IPS-NIHi7 (cell line): ENCODE results near the gene ROCK1.

Source experiments
- DNase-seq: peaks from one replicate; pipeline ENCODE4 v3.0.0; 2012; ENCODE audit warnings: mixed read lengths; ENCODE audit errors: extremely low spot score

The ROCK1 gene

DNA sequence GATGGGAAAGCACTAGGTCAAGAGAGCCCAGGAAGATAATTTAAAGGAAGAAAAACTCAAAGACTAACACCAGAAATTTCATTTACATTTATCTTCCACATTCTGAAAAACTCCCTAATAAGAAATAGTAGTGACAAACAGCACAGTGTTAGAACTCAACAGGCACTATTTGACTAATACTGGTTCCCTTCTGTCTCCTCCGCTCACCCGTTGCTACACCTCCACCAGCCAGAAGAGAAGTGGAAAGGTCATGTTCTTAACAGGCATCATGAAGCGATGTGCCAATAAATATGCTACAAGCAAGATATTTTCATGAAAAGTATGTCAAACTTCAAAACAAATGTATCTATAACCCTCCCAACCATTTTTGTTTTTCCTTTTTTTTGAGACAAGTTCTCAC, 5.7 kb downstream of the ROCK1 start:
- no peak for DNase-seq

DNA sequence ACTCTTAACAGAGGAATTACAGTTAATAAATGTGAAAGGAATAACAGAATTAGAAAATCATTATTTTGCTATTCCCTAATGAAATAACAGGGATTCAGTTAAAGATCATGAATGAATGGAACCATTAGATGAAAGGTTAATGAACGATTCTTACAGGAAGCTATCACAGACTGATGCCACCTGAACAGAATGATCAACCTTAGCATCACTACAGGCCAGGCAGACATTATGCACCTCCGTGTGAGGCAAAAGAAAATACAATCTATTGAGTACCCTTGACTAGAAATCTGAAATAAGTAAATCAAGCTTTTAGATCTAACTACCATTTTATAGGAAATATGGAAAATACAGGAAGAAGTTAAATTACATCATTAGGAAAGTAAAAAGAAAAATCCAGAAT, 10.4 kb downstream of the ROCK1 start:
- no peak for DNase-seq

DNA sequence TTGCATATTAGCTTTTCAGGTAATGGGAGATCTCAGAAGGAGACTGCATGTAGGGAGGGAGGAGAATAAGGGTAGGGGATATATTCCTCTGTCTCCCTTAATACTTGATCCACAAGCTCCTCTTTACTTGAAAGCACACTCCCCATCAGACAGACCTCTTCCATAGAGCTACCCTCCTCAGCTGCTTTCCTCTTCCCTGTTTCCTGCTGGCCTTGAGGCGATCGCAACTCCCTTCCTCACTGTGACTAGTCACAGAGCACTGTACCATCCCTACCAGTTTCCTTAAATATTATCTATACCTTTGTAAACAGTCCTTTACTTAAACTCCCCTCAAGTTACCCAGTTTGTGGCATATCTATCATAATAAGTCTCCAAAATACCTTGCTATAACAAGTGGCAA, 10.9 kb downstream of the ROCK1 start:
- no peak for DNase-seq

DNA sequence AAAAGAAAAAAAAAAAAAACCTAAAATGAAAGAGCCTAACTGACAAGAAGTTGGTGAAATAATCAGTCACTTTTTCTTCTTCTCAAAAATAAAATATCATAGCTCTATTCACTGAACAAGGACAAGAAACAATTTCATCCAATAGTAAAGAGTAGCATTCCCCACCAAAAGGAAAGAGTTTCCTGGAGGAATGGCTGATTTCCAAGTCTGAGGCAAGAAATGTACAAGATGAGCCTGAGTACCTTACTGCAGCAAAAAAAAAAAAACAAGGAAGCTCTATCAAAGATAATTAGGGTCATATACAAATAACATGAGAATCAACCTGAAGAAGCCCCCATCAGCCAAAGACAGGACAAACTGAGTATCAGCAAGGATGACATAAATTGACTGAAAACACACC, 11.5 kb downstream of the ROCK1 start:
- DNase-seq, result no peak

DNA sequence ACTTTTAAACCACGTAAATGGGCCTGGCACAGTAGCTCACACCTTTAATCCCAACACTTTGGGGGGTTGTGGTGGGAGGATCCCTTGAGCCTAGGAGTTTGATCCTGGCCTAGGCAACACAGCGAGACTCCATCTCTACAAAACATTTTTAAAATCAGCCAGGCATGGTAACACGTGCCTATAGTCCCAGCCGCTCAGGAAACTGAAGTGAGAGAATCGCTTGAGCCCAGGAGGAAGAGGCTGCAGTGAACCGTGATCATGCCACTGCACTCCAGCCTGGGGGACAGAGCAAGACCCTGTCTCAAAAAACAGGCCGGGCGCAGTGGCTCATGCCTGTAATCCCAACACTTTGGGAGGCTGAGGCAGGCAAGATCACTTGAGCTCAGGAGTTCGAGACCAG, 12.2 kb downstream of the ROCK1 start:
- DNase-seq, result no peak

DNA sequence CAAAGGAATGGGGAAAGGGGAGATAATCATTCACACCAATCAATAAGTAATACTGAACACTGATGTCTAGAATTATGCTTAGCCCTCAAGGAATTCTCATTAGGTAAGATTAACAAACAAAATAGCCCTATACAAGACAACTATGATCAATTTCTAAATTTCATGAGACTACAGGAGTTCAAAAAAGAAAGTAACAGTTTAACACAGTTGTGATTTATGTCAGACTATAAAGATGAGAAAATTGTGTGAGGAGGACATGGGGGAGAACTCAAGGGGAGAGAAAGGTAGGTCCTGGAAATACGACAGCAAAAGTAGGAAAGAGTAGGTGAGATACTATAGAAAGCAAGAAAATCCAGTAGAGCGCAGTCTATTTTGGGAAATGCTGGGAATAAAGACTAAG, 14.9 kb downstream of the ROCK1 start:
- DNase-seq, result no peak

DNA sequence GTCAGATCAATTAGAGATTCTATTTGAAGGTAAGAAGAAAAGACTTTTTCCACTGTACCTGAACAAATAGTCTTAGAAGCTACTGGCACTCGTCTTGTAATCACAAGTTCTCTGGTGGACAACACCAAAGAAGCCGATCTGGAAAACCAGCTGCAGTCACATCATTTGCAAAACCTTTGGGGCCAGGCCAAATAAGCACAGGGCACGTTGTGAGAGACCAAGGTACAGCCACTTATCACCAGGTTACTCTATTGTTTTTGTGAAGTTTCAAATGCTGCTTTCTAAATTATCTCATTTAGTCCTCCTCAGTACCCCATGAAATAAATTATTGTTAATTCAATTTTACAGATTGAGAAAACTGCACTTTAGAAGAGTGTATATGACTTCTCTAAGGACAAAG, 18.5 kb downstream of the ROCK1 start:
- DNase-seq, result no peak

DNA sequence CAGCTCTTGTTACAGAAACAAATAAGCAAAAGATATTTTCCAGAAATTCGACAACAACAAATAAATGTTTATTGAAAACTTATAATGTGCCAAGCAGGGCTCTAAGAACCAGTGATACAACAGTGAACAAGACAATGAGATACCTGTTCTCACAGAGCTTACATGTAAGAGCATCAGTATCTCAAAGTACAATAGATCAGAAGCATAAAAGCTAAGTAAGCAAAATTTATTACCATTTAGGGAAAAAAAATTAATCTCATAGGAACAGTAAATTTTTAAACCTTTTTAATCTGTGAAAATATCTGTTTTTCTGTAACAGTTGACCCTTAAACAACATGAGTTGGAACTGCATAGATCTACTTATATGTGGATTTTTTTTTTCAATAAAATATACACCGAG, 20.9 kb downstream of the ROCK1 start:
- no peak for DNase-seq

DNA sequence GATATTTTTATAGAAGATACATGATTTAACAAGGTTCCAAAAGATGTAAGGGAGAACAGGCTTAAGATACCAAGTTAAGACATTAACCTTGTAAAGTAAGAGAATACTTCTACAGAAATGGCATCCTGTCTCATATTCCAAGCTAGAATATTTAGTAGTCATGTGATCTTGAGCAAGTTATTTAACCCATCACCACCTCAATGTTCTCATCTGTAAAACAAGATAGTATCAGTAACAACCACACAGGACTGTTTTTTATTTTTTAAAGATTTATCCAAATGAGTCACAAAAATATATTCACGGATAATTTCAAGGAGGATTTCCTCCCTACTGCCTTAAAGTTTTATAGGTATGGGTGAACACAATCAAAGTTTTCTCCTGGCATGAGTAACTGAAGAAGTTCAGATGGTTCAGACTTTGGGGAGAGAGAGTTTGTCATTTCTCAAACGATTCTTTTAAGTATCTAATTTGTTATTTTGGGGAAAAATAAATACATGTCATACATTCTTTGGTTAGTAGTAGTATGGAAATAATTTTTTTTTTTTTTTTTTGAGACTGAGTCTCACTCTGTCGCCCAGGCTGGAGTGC, 25.9 kb downstream of the ROCK1 start:
- DNase-seq, result no peak

DNA sequence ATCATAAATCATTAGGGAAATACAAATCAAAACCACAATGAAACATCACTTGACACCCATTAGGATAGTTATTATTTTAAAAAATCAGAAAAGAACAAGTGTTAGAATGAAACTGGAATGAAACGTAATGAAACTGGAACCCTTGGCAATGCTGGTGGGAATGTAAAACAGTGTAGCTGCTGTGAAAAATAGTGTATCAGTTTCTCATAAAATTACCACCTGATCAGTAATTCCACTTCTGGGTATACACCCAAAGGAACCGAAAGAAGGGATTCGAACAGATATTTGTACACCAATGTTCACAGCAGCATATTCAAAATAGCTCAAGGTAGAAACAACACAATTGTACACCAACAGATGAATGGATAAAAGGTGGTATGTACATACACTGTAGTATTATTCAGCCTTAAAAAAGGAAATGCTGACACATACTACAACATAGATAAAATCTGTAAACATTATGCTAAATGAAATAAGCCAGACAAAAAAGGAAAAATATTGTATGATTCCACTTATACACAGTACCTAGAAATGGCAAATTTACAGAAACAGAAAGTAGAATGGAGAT, 27.0 kb downstream of the ROCK1 start:
- DNase-seq, result no peak

DNA sequence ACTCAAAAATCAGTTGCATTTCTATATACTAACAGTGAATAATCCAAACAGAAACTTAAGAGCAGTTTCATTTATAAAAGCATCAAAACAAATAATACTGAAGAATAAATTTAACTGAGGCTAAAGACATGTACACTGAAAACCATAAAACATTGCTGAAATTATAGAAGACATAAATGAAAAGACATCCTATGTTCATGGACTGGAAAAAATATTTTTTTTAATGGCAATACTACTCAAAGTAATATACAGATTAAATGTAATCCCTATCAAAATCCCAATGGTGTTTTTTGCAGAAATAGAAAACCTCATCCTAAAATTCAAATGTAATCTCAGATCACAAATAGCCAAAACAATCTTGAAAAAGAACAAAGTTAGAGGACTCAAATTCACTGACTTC, 28.6 kb downstream of the ROCK1 start:
- DNase-seq, result no peak

DNA sequence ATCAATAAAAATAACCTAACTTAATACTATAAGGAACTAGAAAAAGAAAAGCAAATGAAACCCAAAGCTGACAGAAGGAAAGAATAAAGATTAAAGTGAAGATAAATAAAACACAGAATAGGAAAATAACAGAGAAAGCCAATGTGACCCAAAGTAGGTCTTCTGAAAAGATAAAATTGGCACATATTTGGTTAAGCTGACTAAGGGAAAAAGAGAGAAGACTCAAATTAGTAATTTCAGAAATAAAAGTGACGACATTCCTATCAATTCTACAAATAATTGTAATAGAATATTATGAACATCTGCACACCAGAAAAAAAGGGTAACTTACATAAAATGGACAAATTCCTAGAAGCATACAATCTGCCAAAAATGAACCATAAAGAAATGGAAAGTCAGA, 30.2 kb downstream of the ROCK1 start:
- DNase-seq, result no peak

DNA sequence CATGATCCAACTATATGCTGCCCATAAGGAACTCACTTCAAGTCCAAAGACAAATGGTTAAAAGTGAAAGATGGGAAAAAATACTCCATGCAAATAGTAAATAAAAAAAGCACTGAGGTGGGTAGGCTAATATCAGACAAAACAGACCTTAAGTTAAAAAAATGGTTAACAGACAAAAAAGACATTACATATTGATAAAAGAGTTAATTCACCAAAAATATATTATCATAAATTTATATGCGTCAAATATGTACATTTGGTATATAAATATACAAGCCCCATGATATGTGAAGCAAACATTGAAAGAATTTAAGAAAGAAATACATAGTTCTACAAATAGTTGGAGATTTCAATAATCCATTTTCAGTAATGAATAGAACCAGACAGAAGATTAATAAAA, 31.0 kb downstream of the ROCK1 start:
- DNase-seq, result no peak

DNA sequence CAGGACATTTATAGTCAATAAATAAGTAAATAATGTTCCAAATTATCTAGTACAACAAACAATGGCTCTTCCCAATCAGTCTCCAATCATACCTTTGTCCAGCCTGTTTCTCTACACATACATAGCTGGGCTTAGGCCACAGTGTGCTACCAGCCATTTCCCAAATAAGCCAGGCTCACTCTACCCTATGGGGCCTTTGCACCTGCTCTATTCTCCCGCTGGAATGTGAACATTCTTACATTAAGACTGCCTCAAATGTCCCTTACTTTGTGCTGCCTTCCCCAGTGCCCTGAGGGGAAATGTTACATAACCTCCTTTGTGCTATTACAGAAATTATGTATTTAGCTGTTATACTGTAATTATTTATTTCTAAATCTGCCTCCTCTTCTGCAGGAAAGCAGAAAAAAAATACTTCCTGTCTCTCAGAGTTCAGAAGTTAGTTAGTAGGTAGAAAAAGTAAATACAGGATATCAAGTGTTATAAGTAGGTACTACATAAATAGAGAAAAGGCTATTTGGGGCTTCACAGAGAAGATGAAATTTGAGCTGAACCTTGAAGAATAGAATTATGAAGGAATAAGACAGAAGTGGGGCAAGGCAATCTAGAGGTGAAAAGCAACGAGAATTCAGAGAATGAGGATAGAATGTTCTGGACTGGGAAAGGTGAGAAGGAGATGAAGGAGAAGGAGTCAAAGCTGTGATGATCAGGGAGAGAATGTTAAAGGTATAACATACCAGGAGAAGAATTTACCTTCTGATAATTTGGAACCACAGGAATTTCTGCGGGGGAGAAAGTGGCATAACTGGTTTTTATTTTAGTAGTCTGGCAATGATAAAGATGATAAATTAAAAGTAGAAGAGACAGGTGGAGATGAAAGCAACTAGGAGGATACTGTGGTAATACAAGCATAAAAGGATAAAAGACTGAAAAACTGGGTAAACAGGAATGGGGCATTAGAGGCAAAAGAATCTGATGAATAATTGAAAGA, 37.0 kb downstream of the ROCK1 start:
- DNase-seq, result no peak

DNA sequence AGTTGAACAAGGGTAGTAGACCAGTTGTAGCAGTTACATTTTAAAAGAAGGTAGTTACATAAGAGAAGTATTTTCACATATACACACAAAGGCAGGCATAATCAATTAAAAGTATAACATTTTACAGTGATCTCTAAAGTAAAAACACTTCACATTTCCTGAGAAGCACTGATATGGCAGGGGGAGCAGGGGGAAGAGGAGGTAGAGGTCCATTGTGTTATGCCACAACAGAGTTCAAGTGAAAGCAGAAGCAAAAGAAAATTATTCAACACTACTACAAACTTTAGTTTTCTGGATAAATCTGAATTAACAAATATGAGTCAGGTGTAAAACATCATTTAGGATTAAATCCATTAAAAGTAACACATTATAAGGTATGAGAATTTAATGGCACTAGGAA, 38.4 kb downstream of the ROCK1 start:
- DNase-seq, result no peak

DNA sequence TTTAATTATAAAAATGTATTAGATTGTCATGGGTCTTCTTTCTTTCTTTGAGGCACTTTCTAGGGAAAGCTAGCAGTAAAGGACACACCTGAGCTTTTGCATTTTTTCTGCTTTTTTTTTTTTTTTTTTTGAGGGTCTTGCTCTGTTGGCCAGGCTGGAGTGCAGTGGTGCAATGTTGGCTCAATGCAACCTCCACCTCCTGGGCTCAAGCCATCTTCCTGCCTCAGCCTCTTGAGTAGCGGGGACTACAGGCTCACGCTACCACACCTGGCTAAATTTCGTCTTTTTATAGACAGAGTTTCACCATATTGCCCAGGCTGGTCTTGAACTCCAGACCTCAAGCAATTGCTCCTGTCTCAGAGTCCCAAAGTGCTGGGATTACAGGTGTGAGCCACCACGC, 40.5 kb downstream of the ROCK1 start:
- no peak for DNase-seq

DNA sequence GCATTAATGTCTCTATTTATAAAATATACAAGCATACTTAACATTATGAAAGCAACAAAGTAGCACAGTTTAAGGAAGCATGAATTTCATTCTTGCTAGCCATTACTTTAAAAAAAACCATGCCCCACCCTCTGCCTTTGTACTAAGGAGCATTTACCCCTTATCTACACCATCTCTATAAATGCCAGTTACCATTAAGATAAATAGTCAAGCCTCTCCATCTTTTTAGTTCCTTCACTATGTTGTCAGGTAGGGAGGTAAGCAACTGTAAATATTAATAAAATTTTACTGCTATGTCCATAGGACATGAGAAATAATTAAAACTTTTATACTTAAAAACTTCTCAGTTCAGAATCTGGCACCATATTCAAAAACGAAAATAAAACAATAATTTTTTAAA, 42.1 kb downstream of the ROCK1 start:
- no peak for DNase-seq

DNA sequence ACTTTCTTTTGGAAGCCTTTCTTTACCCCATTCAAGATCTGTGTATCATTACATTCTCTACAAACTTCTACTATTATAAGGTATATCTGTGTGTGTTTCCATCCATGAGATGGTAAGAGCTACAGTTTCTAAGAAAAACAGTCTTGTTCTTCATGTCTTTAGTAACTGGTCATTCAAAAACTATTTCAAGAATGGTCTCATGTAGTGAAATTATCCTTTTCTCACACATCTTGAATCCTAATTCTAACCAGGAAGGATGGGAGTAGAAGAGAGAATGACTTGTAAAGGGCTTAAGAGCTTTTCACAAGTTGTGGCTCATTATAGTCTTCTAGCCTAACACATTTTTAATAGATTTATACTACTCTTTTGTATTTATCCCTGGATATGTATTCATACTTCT, 47.3 kb downstream of the ROCK1 start:
- DNase-seq, result no peak

DNA sequence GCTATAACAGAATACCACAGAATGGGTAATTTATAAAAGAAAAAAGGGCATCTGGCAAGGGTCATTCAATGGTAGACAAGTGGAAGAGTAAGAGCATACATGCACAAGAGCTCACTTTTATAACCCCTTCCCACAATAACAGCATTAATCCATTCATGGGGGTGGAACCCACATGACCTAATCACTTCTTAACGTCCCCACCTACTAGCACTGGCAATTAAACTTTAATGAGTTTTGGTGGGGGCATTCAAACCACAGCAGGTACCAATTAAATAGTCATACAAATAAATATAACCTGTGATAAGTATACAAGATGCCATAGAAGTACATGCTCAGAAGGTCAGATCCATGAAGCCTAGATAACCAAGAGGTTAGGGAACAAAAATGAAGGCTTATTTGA, 48.6 kb downstream of the ROCK1 start:
- no peak for DNase-seq

DNA sequence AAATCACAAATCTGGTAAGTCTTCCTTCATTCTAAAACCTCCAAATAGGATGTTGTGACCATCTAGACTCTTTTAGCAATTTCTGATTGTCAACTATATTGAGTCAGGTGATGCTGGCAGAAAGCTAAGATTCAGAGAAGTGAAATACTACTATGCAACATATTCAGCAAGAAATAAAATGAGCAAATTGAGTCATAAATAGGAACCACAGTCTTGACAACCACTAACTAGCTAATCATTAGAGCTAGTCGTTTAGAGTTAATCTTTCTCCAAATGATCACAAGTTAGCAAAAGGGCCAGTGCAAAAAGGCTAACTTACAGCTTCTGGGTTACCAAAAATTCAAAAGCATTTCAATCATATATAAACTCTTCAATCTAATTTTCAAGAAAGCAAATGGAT, 54.5 kb downstream of the ROCK1 start:
- no peak for DNase-seq

DNA sequence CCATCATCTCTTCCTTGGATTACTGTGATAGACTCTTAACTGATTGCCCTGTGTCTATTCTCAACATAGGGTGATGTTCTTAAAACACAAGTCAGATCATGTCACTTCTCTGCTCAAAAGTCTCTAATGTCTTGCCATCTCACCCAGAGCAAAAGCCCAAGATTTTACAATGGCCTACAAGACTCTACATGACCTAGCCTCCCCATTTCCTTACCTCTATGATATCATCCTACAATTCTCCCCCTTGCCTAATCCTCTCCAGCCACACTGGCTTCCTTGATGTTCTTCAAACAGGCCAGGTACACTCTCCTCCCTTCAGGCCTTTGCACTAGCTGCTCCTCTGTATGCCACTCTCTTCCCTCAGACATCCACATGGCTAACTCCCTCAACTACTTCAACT, 55.1 kb downstream of the ROCK1 start:
- DNase-seq, result no peak

DNA sequence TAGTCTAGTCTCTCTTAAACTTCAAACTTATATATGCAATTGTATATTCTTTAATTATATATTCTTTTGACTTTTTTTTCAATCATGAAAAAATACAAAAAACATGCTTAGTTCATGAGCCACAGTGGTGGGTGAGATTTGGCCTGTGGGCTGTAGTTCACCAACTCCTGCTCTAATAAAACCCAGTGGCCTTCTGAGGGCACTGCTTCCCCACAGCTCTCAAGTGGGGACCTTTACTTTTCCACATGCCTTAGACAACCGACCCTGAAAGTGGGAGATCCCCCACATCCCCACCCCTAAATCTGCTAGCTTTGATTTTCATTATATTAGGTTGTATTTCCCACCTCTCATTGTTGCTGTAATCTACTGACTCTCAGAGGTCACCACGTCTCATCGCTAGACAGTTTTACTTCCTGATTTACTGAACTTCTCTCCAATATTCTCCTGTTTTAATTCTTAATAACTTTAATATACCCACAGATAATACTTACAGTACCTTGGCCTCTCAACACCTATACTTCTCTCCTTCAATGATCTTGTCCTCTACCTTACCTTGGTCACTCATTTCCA, 57.3 kb downstream of the ROCK1 start:
- no peak for DNase-seq

DNA sequence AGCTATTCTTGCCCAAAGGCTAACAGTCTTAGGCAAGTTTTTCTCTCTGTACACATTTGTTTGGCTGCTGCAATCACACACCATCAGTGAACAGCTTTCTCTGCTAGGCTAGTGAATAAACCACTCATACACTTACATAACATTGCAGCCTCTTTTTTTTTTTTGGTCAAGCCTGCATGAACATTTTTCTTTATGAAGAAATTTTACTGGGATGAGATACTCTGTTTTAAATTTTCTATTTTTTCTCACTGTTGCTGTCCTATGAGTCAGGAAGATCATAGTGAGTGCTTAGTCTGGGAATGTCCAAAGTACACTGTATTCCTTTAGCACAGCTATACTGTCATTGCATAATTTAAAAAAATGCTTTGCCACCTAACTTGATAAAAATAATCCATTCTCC, 58.5 kb downstream of the ROCK1 start:
- no peak for DNase-seq
